ENCODE results near the gene NECAP2.
"Not testable (repeated sequence)": the region's sequence is repeated elsewhere in the genome, so short reads cannot be mapped to it uniquely, and the experiment has no call there.

Gene NECAP2

DNA sequence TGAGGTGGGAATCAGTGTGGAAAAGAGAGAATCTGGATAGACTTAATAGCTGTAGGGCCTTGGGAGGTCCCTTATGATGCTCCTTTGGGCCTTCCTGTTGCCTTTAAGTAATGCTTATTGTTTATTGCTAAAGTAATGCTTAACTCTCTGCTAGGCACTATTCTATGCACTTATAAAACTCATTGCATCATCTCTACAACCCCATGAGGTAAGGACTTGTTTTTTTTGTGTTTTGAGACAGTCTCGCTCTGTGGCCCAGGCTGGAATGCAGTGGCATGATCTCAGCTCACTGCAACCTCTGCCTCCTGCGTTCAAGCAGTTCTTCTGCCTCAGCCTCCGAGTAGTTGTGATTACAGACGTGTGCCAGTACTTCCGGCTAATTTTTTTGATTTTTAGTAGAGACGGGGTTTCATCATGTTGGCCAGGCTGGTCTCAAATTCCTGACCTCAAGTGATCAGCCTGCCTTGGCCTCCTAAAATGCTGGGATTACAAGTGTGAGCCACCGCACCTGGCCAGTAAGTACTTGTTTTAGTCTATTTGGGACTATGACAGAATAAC lies 22.3 kb downstream of the NECAP2 start:
- no peak for DNase-seq

GRCh38 chr1:16464917-16465625 lies 24.5 kb downstream of the NECAP2 start:
- DNase-seq = no peak

GRCh38 chr1:16468558-16468957 lies 28.0 kb downstream of the NECAP2 start:
- DNase-seq = no peak

GRCh38 chr1:16474166-16474800 lies 33.8 kb downstream of the NECAP2 start:
- DNase-seq = no peak

DNA sequence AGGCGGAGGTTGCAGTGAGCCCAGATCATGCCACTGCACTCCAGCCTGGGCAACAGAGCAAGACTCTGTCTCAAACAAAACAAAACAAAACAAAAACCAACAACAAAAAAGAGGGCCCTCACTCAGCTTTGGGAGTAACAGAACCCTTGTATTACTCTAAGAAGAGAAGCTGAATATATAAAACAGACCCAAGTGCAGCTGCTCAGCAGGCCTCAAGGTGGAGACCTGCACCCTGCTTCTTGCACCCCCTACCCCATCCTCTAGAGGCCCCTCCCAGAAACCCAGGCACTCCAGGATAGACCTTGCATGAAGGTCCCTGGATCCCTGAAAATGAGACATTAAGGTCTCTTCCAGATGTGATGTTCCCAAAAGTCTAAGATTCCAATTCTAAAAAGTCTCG lies 34.4 kb downstream of the NECAP2 start:
- not testable (repeated sequence) for DNase-seq

GRCh38 chr1:16475771-16476770 lies 35.5 kb downstream of the NECAP2 start:
- DNase-seq = not testable (repeated sequence)

GRCh38 chr1:16478091-16478490 lies 37.6 kb downstream of the NECAP2 start:
- no peak for DNase-seq

DNA sequence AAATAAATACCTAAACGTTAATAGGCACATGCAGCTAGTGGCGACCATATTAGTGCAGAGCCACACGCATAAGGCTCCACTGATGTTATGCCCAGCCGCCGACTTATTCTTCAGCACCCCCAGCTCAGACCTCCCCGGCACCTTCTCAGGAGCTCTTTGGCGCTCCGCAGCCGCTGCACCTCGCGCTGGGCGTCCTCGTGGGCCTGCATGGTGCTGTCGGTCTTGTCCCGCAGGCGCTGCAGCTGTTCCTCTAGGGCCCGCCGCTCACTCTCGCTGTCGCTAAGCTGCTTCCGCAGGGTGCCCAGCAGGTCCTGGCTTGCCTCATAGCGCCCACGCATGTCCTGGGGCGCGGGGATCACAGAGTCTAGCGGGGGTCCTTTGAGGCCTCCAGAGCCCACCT lies 42.6 kb downstream of the NECAP2 start:
- DNase-seq = not testable (repeated sequence)

DNA sequence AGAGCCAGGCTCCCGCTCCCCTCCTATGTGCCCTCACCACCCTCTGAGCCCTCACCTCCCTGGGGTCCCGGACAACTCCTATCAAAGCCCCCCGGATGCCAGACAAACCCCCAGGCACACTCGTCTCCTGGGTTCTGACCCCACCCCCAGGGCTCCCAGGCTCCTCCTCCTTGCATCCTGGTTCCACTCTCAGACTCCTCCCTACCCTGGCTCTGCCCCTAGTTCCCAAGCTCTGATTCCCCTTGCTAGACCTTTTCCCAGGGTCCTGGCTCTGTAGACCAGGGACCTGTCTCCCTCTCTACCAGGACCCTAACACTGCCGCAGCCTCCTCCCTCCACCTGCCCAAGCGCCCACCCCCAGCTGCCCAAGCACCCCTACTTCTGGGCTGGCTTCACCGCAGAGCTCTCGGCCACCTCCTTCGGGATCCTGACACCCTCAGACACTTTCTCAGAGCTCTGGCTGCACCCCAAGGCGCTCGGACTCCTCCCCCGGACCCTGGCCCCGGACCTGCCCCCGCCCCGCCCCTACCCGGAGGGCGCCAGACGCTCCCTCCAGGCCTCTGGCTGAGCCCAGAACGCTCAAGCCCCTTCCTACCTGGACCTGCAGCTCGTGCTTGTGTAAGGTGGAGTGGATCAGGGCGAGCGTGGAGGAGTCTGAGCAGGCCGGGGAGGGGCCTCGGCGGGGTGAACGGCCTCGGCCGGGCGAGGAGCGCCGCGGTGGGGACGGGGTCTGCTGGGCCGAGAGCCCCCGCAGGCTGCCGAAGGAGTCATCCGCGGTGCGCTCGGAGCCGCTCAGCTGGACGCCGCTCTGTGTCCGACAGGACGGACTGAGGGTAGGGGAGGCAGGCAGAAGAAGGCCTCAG lies 43.3 kb downstream of the NECAP2 start:
- DNase-seq = not testable (repeated sequence)

- no peak for DNase-seq
Measured at GRCh38 chr1:16484501-16484835, 43.9 kb downstream of the NECAP2 start.

DNA sequence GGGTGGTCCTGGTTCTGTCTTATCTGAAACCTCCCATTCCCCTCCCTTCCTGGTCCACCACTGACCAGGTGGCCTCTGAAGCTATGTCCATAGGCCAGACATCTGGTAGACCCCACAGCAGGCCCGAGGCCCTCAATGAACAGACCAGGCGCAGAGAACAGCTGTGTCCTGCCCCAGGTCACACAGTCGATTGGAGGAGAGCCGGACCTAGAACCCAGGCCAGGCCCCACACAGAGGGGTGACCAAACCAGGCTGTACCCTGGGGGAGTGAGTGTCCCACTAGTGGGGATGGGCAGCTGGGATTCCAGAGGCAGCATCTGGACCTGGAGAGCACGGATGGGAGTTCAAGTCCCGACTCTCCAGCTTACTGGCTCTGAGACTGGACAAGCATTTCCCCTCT lies 44.4 kb downstream of the NECAP2 start:
- DNase-seq = no peak

- DNase-seq = not testable (repeated sequence)
Measured at GRCh38 chr1:16486316-16486715, 45.8 kb downstream of the NECAP2 start.

- DNase-seq = not testable (repeated sequence)
Measured at GRCh38 chr1:16487011-16487410, 46.5 kb downstream of the NECAP2 start.

GRCh38 chr1:16489195-16489880 lies 48.8 kb downstream of the NECAP2 start:
- not testable (repeated sequence) for DNase-seq

GRCh38 chr1:16491056-16491675 lies 50.6 kb downstream of the NECAP2 start:
- no peak for DNase-seq

DNA sequence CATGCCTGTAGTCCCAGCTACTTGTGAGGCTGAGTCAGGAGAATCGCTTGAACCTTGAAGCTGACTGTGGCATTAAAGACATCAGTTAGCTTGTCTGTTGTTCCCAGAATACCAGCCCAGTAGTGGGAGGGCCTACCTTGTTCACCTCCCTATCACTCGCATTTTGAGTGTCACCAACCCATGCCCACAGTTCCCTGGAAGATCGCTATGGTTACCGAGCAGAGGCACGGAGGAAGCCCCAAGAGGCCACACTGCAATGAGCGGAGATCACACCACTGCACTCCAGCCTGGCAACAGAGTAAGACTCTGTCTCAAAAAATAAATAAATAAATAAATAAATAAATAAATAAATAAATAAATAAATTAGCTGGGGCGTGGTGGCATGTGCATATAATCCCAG lies 52.4 kb downstream of the NECAP2 start:
- not testable (repeated sequence) for DNase-seq

GRCh38 chr1:16493731-16494130 lies 53.2 kb downstream of the NECAP2 start:
- DNase-seq = not testable (repeated sequence)

GRCh38 chr1:16497474-16497904 lies 57.0 kb downstream of the NECAP2 start:
- DNase-seq = not testable (repeated sequence)

- not testable (repeated sequence) for DNase-seq
Measured at GRCh38 chr1:16498047-16498446, 57.5 kb downstream of the NECAP2 start.

- peak; percentile 47 for DNase-seq
Measured at GRCh38 chr1:16498573-16499413, 58.3 kb downstream of the NECAP2 start.

Measured in NCI-H2081 treated with DMSO at 0.1 percent for 48 hours (cell line).